ENCODE measurements around the gene TBX4.

GRCh38 chr17:61478790-61479492 lies 26.7 kb downstream of the TBX4 start:
- TF ChIP-seq CTCF (IDR thresholded peaks at IDR 0.05) (no peak), ZFX (IDR thresholded peaks at IDR 0.05; ENCODE audit: borderline replicate concordance) (no peak)

Data from 22Rv1 (cell line).